CD4-positive, alpha-beta T cell treated with Interleukin-2 at 100 ng/mL for 4 hours (primary cell): ENCODE results near the gene MDH1B.

ENCODE experiments used
- DNase-seq: peaks from one replicate; pipeline ENCODE4 v3.0.0-alpha.2; 2020; ENCODE audit warnings: low spot score

MDH1B gene

DNA sequence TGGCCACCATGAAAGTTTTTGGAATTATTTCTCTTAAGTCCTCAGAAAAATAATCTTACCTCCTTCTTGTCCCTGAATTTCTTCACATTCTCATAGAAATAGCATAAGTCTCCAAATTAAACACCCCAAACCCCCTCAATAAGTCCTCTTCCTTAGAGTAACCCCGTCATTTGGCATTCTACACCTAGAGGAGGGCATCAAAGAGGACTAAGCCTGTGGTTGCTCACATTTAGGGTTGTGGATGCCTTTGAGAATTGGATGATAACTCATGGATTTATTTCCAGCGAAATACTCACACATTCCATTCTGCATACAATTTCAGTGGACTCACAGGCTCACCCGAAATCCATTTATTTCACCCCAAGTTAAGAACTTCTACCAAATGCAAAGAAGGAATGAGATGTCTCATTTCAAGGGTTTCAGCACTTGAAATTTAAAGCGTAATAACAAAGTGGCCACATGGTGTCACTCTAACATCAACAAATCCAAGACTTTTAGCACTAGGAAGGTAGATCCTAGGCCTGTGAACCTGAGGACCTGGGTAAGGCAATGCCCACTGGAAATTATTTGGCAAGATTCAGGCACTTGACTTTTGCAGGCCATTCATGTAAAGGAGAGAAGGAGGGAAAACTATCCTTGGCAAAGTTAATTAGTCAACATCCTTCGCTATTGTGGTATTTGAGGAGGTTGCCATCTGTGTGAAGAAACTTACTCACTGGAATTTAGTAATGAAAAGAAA, 71.6 kb downstream of the MDH1B start:
- DNase-seq = peak; percentile 61

DNA sequence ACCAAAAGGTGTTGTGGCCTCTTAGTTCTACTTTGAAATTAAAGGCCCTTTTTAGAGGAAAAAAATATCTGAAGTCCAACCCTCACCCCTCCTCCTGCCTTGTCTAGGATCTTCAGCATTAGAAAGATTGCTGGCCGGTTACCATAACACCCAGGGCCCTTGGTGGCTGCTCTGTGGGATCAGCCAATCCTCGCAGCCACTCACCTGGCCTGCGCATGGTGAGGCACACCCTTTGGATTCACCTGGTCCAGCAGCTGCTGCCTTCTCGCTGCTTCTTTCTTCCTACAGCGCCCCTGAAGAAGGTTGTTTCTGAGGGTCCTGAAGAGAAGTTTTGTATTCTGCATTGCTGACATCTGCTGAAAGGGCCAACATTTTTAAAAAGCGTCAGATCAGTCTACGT, 72.2 kb downstream of the MDH1B start:
- DNase-seq = no peak

- DNase-seq = no peak
Observed at GRCh38 chr2:206688990-206689389, 76.1 kb downstream of the MDH1B start.

DNA sequence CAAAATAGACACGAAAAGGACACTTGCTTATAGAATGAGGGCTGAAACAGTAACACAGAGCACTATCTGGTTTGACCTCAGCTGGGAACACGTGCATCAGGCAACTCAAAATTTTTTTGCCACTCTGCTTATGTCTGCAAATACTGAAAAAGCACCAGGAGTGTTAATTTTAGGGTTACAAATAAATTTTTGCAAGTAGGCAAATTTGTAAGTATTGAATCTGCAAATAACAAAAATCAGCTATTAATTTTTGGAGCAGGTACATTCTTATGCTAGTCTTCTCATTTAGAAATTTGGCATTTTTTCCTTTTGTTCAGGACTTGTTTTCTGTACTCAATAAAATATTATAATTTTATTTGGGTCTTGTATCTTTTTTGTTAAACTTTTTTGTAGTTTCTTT, 76.7 kb downstream of the MDH1B start:
- no peak for DNase-seq
